A549 treated with DMSO at 1 μM for 4 hours (cell line): ENCODE results near the gene SDC1. TPM values are rescaled to one million over a fixed set of nuclear protein-coding genes. Genes with fewer than 3 reads are reported as not detected.

Experiments
- total RNA-seq: library from RNA; stranded (reverse); fragments of 200-300 nt; extraction: Qiagen RNA extraction; gene quantifications from 5 replicates; pipeline ENCODE4 v1.2.3, GENCODE V29; 2022; ENCODE audit warnings: low read depth

Gene SDC1
- total RNA-seq = 172 to 222 TPM (median 186 TPM) in 5 replicates

GRCh38 chr2:20224716-20225293, at the start of gene SDC1:
TSS of gene SDC1 (minus strand) at chr2:20225130. CDS start at chr2:20224867, 263 bp downstream.

Other genes with a start within 250 kb of the SDC1 start
- gene WDR35, start 235.0 kb downstream of the SDC1 start, total RNA-seq = 14.1 to 17.5 TPM (median 16.6 TPM) in 5 replicates
- gene MATN3, start 212.5 kb downstream of the SDC1 start, total RNA-seq = 8.9 to 15.9 TPM (median 12.6 TPM) in 5 replicates
- gene LAPTM4A, start 173.5 kb downstream of the SDC1 start, total RNA-seq = 220 to 278 TPM (median 252 TPM) in 5 replicates
- 41.0 to 58.5 TPM (median 51.5 TPM) in 5 replicates for gene PUM2, start 125.7 kb upstream of the SDC1 start, total RNA-seq
- 115 to 198 TPM (median 181 TPM) in 5 replicates for gene RHOB, start 221.9 kb upstream of the SDC1 start, total RNA-seq